ENCODE measurements around the gene ABCC10. TPM values are rescaled to one million over a fixed set of nuclear protein-coding genes. Genes with fewer than 3 reads are reported as not detected.
"Not testable (repeated sequence)": the region's sequence is repeated elsewhere in the genome, so short reads cannot be mapped to it uniquely, and the experiment has no call there.

The ABCC10 gene
- total RNA-seq, 1 donor from 2014 or later = 11.9 TPM

DNA sequence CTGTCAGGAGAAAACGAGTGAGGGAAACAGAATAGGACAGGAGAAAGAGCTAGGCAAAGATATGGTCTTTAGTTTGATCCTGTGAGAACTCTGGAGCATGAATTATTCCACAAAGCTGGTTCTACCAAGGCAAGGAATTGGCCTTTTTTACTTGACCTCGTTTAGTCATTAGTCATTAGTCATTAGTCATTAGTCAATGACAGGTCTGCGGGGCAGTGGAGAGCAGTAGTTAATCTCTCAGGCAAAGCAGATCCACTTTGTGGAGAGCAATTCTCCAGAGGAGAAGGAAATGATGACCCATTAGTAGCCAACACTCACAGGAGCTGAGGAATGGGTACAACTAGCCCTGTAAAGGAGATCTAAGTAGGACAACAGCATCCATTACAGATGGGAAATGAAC lies 22.0 kb upstream of the ABCC10 start:
- ATAC-seq = no peak
- no peak for DNase-seq (ENCODE audit: low spot score)

- no peak for ATAC-seq
- no peak for DNase-seq (ENCODE audit: low spot score)
Measured at GRCh38 chr6:43407296-43407695, 20.0 kb upstream of the ABCC10 start.

GRCh38 chr6:43408259-43408658 lies 19.1 kb upstream of the ABCC10 start:
- no peak for DNase-seq (ENCODE audit: low spot score)
- ATAC-seq = no peak

DNA sequence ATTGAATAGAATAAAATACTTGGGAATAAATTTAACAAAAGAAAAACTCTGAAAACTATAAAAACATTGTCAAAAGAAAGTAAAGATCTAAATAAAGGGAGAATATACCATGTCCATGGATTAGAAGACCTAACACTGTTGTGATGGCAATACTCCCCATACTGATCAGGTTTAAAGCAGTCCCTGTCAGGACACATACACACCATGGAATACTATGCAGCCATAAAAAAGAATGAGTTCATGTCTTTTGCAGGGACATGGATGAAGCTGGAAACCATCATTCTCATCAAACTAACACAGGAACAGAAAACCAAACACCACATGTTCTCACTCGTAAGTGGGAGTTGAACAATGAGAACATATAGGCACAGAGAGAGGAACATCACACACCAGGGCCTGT lies 16.6 kb upstream of the ABCC10 start:
- ATAC-seq; DNase-seq (ENCODE audit: low spot score): not testable (repeated sequence)

DNA sequence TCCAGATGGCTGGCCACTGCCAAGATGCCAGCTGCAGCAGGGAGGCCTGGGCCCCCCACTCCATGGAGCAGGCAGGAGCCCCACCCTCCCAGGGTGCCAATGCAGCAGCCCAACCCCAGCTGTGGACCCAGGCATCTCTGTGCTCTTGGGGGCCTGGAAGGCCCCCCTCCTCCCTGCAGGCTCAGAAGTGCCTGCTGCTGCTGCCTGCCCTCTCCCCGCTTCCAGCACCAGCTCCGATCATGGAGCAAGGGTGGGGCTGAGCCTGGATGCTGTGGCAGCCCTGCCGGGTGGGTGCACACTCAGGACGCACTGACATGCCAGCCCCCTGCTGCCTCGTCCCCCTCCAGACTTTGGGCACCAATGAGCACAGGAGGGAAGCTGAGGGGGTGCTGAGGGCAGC lies 14.8 kb upstream of the ABCC10 start:
- DNase-seq (ENCODE audit: low spot score) (no peak), ATAC-seq (no peak)

DNA sequence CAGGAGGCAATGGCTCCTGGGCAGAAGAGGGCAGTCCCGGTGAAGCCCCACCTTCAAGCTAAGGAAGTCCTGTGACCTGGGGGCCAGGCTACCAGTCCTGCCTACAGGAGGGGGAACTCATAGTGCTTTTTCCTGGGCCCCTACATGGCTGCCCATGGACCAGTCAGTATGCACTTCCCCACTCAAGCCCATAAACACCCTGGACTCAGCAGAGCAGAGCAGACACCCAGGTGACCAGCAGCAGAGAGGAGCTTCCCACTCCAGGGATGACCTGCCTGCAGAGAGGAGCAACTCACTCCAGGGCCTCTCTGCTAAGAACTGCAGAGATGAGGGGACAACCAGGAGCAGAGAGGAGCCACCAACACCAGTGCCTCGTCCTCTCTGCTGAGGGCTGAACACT lies 14.3 kb upstream of the ABCC10 start:
- DNase-seq (ENCODE audit: low spot score) (no peak), ATAC-seq (no peak)

GRCh38 chr6:43415275-43415674 lies 12.1 kb upstream of the ABCC10 start:
- not testable (repeated sequence) for DNase-seq (ENCODE audit: low spot score); ATAC-seq

- DNase-seq (ENCODE audit: low spot score) (no peak), ATAC-seq (no peak)
Measured at GRCh38 chr6:43416935-43417334, 10.4 kb upstream of the ABCC10 start.

DNA sequence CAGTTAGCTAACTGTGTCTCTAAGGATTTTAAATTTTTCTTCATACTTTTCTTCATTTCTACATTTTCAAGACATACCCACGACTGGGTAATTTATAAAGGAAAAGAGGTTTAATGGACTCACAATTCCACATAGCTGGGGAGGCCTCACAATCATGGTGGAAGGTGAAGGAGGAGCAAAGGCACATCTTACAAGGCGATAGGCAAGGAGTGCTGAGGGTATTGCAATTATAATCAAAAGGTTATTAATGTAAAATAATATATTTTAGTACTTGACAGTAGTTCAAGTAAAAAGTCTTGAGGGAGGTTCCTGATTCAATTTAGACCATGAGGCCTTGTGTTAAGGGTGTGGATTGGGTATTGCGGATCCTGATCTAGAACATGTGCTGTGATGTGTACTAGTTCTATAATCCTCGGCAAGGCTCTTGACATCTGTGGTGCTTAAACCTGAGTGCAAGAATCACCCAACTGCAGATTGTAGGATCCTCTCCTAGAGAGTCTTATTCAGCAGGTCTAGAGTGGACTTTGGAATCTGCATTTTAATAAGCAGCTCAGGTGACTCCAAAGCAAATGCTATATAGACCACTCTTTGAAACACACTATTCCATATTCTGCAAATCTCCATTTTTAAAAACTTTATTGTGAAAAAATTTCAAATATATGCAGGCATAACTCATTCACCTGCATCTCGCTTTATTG lies 7.2 kb upstream of the ABCC10 start:
- ATAC-seq (no peak), DNase-seq (ENCODE audit: low spot score) (no peak)

DNA sequence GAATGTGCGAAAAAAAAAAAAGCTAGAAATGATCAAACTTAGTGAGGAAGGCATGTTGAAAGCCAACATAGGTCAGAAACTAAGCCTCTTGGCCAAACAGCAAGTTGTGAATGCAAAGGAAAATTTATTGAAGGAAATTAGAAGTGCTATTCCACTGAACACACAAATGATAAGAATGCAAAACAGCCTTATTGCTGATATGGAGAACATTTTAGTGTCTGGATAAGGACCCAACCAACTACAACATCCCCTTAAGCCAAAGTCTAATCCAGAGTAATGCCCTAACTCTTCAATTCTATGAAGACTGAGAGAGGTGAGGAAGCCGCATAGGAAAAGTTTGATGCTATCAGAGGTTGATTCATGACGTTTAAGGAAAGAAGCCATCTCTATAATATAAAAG lies 5.5 kb upstream of the ABCC10 start:
- ATAC-seq (no peak), DNase-seq (ENCODE audit: low spot score) (no peak)

- ATAC-seq; DNase-seq (ENCODE audit: low spot score): not testable (repeated sequence)
Measured at GRCh38 chr6:43425083-43425482, 2.3 kb upstream of the ABCC10 start.

- DNase-seq (ENCODE audit: low spot score) (no peak), ATAC-seq (no peak)
Measured at GRCh38 chr6:43426928-43427405, 374 bp upstream of the ABCC10 start.

DNA sequence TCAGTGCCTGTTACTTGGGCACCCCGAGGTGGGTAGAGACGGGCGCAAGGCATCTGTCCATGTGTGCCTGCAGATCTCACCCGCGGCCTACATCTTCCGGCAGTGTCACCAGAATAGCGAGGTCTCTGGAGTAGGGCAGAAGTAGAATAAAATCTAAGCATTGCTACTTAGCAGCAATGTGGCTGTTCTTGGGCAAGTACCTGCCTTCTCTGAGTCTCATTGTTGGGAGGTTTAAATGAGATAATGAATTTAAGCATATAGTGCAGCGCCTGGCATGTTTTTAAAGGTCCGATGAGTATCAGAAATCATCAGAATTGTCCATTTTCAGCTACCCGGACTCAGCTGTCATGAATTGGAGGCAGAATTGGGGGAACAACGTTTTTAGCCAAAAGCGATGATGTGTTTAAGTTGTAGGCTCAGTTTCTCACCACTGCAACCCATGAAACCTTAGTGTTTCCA lies 800 bp downstream of the ABCC10 start:
- ATAC-seq (no peak), DNase-seq (ENCODE audit: low spot score) (no peak)

DNA sequence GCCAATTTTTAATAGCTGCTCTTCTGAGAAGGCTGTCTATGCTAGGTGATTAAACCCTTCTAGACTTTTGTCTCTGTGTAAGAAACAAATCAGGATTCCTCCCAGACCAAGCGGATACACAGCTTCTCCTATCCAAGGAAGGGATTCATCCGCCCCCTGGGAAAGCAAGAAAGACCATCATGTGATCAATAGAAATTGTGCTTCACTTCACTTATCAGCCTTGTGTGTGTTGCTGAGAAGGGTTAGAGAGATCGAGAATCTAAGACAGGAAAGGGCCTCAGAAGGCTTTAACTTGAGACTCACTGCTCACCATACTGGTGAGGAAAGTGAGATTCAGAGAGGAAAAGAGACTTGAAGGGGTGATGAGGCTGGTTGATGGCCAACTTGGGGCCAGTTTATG lies 1.5 kb downstream of the ABCC10 start:
- ATAC-seq (no peak), DNase-seq (ENCODE audit: low spot score) (no peak)

DNA sequence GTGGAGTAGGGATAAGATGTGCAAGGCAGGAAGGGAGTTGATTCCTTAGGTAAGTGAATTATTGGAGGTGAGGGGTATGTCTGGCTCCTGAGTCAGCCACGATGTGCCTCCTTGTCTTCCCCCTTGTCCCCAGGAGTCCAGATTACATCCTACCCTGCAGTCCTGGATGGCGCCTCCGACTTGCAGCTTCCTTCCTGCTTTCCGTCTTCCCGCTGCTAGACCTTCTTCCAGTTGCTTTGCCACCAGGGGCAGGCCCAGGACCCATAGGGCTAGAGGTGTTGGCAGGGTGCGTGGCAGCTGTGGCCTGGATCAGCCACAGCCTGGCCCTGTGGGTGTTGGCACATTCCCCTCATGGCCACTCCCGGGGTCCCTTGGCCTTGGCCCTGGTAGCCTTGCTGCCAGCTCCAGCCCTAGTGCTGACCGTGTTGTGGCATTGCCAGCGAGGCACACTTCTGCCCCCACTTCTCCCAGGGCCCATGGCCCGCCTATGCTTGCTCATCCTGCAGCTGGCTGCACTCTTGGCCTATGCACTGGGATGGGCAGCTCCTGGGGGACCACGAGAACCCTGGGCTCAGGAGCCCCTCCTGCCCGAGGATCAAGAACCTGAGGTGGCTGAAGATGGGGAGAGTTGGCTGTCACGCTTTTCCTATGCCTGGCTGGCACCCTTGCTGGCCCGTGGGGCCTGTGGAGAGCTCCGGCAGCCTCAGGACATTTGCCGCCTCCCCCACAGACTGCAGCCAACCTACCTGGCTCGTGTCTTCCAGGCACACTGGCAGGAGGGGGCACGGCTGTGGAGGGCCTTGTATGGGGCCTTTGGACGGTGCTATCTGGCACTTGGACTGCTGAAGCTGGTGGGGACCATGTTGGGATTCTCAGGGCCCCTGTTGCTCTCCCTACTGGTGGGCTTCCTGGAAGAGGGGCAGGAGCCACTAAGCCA lies 4.9 kb downstream of the ABCC10 start:
- DNase-seq (ENCODE audit: low spot score) = no peak
- ATAC-seq = no peak

DNA sequence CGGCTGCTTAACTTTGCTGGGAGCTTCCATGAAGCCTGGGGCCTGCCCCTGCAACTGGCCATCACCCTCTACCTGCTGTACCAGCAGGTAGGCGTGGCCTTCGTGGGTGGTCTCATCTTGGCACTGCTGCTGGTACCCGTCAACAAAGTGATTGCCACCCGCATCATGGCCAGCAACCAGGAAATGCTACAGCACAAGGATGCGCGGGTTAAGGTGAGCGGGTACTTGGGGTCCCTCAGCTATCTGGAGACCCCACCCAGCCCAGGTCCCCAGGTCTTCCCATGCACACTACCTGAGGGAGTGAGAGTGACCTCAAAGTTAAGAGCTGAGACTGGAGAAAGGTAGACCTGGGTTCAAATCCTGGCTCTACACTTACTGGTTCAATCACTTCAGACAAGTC lies 5.8 kb downstream of the ABCC10 start:
- no peak for ATAC-seq
- DNase-seq (ENCODE audit: low spot score) = no peak

DNA sequence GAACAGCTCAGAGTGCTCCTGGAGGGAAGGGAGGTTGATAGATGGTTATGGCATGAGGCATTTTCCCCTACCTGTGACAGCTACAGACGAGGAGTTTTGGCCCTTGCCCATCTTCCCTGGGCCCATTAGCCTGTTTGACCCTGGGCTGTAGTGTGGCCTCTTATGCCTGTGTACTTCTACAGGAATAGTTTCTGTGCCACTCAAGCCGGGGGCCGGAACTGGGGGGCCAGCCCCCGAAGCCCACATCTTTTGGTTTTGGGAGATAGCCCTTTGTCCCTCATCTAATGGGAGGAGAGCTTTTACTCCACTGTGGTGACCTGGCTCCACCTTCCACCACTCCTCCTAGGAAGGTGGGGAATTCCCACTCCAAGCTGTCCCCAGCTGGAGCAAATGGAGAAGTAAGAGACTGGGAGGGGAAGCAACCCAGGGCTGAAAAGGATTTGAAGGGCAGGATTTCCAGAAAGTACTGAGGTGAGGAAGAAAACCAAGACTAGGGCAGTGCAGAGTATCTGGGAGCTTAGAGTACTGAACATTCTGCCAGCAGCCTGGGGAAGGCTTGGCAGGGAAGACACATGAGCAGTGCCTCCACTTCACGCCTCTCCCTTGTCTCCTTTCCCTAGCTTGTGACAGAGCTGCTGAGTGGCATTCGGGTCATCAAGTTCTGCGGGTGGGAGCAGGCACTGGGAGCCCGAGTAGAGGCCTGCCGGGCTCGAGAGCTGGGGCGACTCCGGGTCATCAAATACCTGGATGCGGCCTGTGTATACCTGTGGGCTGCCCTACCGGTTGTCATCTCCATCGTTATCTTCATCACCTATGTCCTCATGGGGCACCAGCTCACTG lies 6.9 kb downstream of the ABCC10 start:
- DNase-seq (ENCODE audit: low spot score) (no peak), ATAC-seq (no peak)

DNA sequence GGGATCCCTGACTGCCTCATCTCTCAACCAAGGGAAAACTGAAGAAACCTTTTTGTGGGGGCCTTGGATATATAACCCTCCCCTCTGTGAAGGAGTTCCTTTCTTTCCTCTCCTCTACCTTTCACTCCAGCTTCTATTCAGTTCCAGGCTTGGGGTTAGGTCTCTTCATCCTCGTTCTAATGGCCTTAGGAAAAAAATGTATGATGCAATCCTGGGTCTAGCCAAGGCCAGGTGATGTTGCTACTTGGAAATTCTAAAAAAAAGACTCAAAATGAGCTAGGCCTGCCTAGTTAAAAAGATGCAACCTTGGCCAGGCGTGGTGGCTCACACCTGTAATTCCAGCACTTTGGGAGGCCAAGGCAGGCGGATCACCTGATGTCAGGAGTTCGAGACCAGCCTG lies 7.6 kb downstream of the ABCC10 start:
- DNase-seq (ENCODE audit: low spot score) (no peak), ATAC-seq (no peak)

GRCh38 chr6:43435682-43436437 lies 8.5 kb downstream of the ABCC10 start:
- ATAC-seq (no peak), DNase-seq (ENCODE audit: low spot score) (no peak)

DNA sequence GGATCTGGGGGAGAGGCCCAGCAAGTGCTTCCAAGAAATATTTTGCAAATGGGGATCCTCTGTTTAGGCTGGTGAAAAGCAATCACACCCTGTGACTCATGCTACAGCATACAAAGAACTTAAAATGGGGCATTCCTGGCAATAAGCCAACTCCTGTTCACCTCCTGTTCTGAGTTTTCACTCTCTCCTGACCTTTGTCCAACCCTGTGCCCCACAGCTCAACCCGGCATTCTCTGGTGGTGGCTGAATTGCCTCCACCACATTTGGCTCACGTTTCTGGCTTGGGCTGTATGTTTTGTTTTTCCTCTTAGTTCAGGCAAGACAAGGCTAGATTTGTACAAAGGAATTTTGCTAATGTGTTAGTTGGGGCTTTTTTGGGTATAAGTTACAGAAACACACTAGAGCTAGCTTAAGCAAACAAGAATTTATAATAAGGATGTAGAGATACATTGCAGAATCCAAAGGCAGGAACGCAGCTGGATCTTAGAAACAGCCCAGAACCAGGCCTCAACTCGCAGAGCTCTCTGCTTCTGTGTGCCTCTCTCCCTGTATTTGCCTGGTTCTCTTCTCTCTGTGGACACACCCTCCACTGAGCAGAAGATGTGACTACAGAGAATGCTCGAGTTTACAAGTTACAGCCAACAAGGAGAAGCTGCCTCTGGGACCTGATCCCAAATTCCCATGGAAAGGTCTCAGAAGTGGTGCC lies 9.4 kb downstream of the ABCC10 start:
- ATAC-seq (peak; percentile 89), DNase-seq (ENCODE audit: low spot score) (peak; percentile 69)

All from left lobe of liver (tissue), 2 donors.